ENCODE data around the gene CCDC50.

DNA sequence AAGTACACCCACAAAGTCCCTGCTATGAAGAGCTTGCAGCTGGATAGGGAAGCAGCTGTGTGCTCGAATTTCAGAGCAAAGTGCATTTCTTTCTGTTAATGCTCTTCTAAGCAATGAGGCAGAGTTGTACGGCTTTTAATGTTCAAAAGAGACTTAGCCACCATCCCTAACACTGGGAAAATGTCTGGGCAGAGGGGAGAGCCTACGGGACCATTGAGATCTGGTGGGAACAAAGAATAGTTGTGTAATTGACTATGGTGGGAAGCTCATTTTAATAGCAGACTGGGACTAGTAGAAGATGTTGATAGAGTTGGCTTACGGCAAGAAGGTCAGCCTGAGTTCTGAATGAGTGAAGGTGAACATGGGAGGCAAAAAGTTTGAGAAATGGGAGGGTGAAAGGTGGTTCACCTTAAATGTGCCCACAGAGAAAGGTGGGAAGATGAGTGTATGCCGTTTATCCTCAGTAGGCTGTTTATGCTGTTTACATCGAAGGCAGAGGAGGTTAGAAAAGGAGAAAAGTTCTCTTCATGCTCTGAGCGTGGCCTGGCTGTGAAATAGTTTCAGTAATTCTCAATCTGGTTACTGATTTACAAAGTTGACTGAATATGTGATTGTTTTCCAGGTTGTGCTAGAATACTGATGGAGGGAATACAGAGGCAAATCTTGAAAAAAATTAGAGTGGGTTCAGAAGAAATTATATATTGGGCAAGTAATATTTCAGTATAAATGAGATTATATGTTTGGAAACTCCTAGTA is 24.0 kb downstream of the CCDC50 start:
- TF ChIP-seq, protein P1, sequence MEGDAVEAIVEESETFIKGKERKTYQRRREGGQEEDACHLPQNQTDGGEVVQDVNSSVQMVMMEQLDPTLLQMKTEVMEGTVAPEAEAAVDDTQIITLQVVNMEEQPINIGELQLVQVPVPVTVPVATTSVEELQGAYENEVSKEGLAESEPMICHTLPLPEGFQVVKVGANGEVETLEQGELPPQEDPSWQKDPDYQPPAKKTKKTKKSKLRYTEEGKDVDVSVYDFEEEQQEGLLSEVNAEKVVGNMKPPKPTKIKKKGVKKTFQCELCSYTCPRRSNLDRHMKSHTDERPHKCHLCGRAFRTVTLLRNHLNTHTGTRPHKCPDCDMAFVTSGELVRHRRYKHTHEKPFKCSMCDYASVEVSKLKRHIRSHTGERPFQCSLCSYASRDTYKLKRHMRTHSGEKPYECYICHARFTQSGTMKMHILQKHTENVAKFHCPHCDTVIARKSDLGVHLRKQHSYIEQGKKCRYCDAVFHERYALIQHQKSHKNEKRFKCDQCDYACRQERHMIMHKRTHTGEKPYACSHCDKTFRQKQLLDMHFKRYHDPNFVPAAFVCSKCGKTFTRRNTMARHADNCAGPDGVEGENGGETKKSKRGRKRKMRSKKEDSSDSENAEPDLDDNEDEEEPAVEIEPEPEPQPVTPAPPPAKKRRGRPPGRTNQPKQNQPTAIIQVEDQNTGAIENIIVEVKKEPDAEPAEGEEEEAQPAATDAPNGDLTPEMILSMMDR (IDR thresholded peaks at IDR 0.05; ENCODE audit: borderline replicate concordance, extremely low read depth, low read length, poor library complexity, severe bottlenecking), result no peak
- no peak for TF ChIP-seq EZH2 (IDR thresholded peaks at IDR 0.05; ENCODE audit: borderline replicate concordance, low read depth, low read length, severe bottlenecking)
